GM18498 (cell line): ENCODE results near the gene RNU2-63P.
"Not testable (repeated sequence)": the region's sequence is repeated elsewhere in the genome, so short reads cannot be mapped to it uniquely, and the experiment has no call there.

Experiments used
- ATAC-seq: cut with Tn5 transposase; IDR thresholded peaks from one replicate; pipeline ENCODE4 v1.9.1; 2021; ENCODE audit warnings: mild to moderate bottlenecking, moderate library complexity; ENCODE audit not compliant: unreplicated experiment

The RNU2-63P gene

DNA sequence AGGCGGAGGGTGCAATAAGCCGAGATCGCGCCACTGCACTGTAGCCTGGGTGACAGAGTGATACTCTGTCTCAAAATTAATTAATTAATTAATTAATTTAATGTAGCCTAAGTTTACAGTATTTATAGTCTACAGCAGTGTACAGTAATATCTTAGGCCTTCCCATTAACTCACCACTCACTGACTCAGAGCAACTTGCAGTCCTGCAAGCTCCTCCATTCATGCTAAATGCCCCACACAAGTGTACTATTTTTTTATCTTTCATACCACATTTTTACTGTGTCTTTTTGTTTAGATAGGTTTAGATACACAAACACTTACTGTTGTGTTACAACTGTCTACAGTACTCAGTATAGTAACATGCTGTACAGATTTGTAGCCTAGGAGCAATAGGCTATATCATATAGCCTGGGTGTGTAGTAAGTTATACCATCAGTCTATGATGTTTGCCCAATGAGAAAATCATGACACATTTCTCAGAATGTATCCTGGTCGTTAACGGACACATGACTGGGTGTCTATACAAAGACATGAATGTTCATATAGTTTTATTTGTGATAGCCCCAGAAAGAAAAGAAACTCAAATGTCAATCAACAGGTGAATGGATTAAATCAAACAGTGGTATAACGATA is 15.8 kb upstream of the RNU2-63P start:
- no peak for ATAC-seq

DNA sequence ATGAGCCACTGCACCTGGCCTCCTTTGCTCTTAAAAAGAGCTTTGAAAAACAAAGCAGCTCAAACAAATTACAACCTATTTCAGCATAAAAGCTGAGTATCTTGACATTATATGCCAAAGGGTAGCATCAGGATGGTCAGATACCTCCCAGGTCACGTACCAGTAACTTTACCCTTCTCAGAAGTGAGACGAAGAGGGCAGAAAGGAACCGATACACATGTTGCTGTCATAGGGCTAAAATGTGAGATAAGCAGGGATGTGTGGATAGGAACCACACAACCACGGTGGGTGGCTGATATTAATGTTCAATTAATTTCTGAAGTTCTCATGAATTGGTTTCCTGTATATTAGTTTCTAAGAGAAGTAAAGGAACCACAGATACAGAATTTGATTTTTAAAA is 12.6 kb upstream of the RNU2-63P start:
- ATAC-seq: no peak

DNA sequence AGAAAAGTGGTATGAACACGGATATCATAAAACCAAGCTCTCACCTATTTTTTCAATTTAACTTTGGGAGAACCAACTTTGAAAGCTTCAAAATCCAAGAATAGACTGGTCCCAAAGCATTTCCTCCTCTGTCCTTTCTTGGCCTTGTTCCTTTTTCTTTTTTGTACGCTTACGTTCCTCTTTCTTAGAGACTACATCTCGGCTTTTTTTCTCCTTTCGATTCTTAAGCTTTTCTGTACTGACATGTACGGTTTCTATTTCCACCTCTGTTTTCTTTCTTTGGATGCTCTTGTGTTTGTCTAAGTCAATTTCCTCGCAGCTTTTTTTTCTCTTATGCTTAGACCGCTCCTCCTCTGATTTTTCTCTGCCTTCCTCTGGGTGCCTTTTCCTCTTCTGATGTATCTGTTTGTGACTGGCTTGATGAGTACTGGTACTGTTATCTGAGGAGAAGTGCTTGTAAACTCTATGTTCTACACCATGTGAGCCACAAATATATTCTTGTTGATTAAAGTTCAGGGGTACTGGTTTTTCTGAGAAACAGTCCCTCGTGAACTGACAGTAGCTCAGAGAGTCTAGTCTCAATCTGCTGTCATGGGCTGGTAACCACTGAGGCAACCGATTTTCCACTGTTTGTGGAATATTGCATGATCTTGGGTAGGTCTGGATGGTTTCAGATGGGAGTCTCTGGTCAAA is 11.5 kb upstream of the RNU2-63P start:
- peak; percentile 75 for ATAC-seq

- no peak for ATAC-seq
These were observed 8.2 kb upstream of the RNU2-63P start for GRCh38 chr2:88024509-88024908.

GRCh38 chr2:88022669-88022921 is 6.2 kb upstream of the RNU2-63P start:
- ATAC-seq: no peak

- ATAC-seq: no peak
These were observed 3.6 kb upstream of the RNU2-63P start for GRCh38 chr2:88019985-88020384.

- ATAC-seq: no peak
These were observed 2.6 kb upstream of the RNU2-63P start for GRCh38 chr2:88018909-88019308.

GRCh38 chr2:88018077-88018805 is 1.9 kb upstream of the RNU2-63P start:
- ATAC-seq: not testable (repeated sequence)

DNA sequence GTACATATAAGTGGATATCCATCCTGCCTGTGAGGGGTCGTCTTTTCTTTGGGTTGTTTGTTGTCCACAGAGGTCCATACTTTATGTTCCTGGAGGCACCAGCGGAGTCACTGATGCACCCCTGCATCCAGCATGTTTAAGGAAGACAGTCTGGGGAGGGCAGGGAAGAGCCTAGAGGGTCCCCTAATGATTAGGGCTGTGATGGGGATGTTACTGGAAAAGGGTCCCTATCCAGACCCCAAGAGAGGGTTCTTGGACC is 1.4 kb upstream of the RNU2-63P start:
- ATAC-seq: not testable (repeated sequence)

DNA sequence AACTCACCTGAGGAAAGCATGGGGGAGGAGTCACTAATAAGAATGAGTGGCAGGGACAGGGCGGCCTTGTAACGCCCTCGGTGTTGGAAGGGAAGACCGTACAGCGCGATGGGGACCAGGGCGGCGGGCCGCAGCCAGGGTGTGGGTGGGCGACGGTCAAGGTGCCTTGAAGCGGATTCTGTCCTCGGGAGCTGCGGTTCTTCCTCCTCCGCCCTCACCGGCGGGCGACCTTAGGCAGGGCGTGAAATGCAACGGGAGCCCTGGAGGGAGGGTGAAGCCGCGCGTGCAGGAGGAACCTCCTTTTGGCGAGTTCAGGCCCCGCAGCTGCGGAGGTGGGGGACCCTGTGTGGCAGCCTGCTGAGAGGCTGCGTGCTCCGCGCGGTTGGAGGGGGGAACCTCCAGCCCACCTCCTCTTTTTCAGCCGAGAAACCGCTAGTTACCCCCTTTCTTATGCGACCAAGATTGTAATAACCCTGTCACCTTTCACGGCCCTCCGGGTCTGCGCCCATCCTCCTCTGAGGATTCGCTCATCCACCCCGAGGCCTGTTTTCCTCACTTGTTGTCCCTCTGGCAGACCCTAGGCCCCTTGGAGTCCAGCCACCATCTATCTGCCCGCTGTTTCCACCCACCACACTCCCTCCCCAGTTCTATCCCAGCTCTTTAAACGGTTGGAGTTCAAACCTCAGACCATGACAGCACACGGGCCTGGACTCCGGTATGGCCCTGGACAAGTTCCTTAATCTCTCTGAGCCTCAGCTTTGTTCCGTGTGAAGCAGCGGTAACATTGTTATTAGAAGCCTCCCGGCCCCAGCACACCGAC is 823 bp upstream of the RNU2-63P start:
- peak; percentile 69 for ATAC-seq

GRCh38 chr2:88011011-88011410 is 5.3 kb downstream of the RNU2-63P start:
- no peak for ATAC-seq

DNA sequence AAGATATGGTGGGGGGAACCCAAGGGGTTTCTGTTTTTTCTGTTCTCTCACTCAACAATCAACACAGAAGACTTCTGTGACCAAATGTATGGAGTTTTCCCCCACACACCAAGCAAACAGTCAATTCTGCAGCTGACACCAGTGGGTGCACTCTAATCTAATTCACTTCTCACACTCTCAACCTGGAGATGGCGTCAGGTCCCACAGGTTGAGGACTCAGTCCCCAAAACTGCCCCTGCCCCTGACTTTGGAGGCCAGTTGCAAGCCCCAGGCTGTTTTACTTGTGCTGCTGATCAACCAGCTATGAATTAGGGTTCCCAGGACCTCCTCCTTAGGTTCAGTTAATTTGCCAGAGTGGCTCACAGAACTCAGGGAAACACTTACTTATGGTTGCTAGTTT is 6.2 kb downstream of the RNU2-63P start:
- ATAC-seq: no peak

DNA sequence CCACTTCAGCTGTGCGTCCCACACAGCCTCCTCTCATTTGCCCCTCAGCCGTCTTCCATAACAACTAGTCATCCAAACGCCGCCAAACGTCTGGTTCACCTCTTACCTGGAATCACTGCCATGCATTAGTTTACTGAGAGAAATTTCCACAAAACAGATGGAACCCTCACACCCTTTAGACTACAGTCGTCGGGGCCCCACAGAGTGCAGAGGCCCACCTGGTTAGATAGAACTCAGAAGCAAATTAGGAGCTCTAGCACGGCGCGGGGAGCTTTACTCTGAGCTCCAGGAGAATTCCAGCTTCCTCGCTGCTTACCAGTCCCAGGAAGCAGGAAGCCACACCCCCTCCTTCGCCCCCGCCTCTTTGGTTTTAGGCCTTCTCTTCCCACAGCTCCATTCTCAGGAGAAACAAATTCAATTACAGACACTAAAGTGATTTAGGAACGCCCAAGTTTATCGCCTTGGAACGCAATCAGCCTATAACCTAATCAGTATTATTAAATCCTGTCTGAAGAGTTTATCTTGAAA is 9.4 kb downstream of the RNU2-63P start:
- ATAC-seq: no peak

DNA sequence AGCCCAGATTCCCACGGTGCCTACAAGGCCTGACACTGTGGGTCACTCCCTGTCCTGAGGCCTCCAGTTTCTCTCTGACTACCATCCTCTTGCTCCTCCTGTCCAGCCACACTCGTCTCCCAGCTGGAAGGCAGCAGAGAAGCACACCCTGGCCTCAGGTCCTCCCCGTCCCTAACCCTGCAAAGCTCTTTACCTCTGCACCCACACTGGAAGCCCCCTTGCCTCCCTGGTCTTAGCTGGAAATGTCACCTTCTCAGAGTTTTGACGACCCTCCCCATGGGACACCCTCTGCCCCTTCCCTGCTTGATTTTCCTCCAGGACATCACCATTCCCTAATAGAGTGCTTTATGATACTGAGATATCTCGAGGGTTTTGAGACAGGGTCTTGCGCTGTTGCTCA is 10.6 kb downstream of the RNU2-63P start:
- ATAC-seq: no peak

- ATAC-seq: no peak
These were observed 13.1 kb downstream of the RNU2-63P start for GRCh38 chr2:88003074-88003755.

GRCh38 chr2:88002359-88002707 is 14.0 kb downstream of the RNU2-63P start:
- ATAC-seq: no peak

DNA sequence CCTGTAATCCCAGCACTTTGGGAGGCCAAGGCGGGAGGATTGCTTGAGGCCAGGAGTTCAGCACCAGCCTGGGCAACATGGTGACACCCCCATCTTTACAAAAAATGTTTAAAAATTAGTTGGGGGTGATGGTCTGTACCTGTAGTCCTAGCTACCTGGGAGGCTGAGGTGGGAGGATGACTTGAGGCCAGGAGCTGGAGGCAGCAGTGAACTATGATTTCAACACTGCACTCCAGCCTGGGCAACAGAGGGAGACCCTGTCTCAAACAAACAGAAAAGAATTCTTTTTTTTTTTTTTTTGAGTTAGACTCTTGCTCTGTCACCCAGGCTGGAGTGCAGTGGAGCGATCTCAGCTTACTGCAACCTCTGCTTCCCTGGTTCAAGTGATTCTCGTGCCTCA is 15.9 kb downstream of the RNU2-63P start:
- ATAC-seq: not testable (repeated sequence)

GRCh38 chr2:87996570-87996969 is 19.8 kb downstream of the RNU2-63P start:
- ATAC-seq: no peak

GRCh38 chr2:87995756-87996155 is 20.6 kb downstream of the RNU2-63P start:
- no peak for ATAC-seq

- not testable (repeated sequence) for ATAC-seq
These were observed 22.0 kb downstream of the RNU2-63P start for GRCh38 chr2:87994304-87994850.

DNA sequence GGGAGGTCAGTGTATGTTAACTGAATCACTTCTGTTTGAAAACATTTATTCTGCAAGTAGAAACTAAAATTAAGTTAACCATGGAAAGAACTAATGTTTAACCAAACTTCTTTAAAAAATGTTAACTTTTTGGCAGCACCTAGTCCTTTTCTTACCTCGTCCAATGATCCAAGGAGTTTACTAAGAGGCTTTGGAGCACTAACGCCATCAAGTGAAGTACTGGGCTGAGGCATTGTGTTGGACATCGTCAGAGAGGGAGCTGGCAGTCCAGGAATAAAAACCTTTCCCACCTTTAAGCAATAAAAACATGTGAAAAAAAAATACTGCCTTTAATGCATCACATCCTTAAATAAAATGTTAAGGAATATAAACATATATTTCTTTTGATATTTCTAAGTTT is 23.8 kb downstream of the RNU2-63P start:
- not testable (repeated sequence) for ATAC-seq
